ENCODE data around the gene ARID5B.
A peak's percentile ranks its signal among the peaks of the same experiment; 100 is the strongest.
"Not testable (repeated sequence)": the region's sequence is repeated elsewhere in the genome, so short reads cannot be mapped to it uniquely, and the experiment has no call there.

ARID5B gene, protein sequence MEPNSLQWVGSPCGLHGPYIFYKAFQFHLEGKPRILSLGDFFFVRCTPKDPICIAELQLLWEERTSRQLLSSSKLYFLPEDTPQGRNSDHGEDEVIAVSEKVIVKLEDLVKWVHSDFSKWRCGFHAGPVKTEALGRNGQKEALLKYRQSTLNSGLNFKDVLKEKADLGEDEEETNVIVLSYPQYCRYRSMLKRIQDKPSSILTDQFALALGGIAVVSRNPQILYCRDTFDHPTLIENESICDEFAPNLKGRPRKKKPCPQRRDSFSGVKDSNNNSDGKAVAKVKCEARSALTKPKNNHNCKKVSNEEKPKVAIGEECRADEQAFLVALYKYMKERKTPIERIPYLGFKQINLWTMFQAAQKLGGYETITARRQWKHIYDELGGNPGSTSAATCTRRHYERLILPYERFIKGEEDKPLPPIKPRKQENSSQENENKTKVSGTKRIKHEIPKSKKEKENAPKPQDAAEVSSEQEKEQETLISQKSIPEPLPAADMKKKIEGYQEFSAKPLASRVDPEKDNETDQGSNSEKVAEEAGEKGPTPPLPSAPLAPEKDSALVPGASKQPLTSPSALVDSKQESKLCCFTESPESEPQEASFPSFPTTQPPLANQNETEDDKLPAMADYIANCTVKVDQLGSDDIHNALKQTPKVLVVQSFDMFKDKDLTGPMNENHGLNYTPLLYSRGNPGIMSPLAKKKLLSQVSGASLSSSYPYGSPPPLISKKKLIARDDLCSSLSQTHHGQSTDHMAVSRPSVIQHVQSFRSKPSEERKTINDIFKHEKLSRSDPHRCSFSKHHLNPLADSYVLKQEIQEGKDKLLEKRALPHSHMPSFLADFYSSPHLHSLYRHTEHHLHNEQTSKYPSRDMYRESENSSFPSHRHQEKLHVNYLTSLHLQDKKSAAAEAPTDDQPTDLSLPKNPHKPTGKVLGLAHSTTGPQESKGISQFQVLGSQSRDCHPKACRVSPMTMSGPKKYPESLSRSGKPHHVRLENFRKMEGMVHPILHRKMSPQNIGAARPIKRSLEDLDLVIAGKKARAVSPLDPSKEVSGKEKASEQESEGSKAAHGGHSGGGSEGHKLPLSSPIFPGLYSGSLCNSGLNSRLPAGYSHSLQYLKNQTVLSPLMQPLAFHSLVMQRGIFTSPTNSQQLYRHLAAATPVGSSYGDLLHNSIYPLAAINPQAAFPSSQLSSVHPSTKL

DNA sequence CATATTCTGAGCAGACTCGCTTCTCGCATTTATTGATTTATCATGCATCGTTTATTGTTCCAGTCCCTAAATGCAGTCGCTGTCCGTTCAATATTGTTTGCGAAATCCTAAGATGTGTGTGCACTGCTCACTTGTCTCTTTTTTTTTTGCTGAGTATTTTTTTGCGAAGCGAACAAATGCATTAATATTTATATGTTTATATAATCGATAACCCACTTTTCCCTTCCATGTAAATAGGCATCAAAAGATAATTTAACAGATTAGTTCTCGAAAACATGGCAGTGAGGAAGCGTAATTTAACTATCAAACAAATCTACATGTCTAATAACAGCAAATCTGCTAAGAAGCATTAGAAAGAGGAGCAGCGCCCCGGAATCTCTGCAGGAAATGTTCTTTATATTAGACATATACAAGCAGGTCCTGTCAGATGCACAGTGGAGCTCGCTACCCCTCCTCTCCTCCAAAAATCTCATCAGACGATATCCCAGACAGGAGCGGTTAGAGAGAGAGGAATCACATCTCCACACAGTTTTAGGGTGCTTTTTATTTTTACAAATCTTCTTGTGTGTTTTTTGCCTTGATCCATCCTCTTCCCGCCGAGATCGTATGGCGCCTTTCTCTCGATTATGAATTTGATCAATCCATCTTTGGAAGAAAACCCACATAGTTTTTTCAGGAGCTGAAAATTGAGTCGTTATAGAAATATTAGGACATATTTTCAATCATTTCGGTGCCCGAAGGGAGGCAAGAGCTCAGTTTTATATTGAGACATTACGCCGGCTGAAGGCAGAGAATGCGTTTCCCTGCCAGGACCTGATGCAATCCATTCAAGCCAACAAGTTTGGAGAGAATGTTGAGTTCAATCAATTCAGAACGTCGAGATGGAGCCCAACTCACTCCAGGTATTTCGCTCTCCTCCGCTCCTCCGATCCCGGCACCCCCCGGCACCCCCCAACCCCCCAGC, at the start of gene ARID5B:
TSS of gene ARID5B (plus strand) at position 871 of the 964 bp plus-strand sequence. CDS start at position 882, 11 bp downstream.
- FAIRE-seq, result peak; percentile 81
- DNase-seq (ENCODE audit: low spot score), result peak; percentile 80

DNA sequence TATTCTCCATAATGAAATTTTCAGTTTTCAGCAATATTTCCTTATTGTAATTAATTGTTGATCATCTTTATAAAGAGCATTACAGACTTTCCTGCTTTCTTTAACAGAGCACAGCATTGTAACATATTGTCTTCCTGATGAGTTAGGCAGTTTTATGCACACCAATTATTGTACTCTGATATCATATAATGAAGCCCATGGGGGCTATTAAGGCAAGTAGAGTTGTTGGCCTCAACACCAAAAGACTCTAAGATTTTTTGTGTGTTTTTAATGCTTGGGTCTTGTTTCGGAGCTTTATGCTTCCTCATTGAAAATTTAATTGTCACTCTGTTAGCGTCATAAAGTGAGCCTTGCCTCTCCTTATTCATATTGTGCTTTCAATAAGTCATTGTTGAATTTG, 49.2 kb upstream of the ARID5B start:
- DNase-seq (ENCODE audit: low spot score) (no peak), FAIRE-seq (no peak)

DNA sequence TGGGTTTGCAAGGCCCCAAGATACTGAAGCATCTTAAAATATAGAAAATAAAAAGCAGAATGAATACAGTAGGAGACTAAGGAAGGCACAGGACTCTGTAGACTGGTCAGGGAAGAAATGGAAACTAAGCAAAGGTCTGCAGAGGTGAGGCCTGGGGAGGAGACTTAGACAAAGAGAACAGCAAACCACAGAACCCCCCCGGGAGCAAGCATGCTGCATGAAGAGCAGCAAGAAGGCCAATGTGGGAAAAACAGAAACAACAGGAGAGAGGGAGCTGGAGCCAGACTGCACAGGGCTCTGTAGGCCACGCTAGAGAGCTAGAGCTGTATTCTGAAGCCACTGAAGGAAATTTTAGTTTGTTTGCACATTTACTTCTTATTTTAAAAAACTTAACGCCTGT, 45.7 kb upstream of the ARID5B start:
- no peak for DNase-seq (ENCODE audit: low spot score)
- no peak for FAIRE-seq

DNA sequence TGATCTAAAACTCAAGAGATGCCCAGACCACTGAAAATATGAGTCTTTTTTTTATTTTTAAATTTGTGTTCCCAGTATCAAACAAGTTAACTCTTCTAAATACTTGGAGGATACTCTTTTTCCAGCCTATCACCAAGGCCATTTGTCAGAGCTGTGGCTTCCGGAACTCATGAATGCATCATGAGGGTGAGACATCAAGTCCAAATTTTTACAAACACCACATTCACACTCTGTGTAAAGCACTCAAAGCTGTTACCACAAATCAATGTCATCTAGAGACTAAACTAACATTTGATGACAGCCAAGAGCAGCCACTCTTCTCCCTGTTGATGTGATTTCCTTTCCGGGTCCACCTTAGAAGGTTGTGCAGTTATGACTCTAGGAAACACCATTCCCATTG, 43.8 kb upstream of the ARID5B start:
- no peak for FAIRE-seq

DNA sequence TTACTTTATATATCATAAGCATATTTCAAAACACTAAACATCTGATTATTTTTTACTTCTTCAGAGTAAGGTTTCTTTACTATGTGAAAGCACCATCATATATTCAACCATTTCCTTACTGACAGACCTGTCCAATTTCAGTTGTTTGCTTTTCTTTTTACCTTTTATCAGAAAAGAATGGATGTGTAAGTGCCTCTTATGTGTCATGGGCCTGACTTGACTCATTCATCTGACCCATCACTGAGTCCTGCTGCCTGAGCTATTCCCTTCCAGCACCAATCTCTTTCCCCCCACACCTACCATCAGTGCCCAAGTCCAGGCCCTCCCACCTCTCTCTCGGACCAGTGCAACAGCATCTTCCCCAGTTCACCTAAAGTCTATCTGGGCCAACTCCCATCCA, 41.7 kb upstream of the ARID5B start:
- FAIRE-seq, result no peak
- DNase-seq (ENCODE audit: low spot score), result no peak

More for the DNA sequence above, 43.8 kb upstream of the ARID5B start:
- no peak for DNase-seq (ENCODE audit: low spot score)

DNA sequence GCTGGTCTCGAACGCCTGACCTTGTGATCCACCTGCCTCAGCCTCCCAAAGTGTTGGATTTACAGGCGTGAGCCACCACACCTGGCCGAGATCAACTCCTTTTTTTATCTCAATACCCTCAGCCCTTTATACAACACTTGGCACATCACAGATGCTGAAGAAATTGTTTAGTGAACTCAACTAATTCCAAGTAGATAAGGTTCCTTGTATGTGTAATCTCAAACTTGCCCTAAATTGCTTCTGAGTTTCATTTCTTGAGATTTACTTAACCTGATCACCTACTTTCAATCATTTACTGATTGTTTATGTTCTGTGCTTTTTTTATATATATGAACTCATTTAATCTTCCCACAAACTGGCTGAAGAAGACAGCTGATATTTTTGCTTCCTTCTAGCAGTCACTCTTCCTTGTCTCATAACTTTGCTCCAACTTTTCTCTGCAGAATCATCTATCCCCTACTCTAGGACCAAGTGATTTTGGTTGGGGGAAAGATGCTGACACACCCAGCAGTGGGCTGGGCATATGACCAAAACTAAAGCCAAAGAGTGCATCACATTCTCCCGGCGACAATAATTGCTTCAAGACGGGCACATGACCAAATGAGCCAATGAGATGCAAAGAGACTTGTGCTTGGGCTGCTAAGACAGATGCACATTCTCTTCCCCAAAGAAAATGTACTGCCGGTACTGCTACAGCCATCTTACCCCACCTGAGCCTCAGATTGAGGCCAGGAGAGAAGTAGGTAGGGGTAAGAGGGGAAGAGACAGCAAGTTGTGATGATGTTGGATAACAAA, 40.3 kb upstream of the ARID5B start:
- FAIRE-seq, result no peak
- DNase-seq (ENCODE audit: low spot score), result no peak

DNA sequence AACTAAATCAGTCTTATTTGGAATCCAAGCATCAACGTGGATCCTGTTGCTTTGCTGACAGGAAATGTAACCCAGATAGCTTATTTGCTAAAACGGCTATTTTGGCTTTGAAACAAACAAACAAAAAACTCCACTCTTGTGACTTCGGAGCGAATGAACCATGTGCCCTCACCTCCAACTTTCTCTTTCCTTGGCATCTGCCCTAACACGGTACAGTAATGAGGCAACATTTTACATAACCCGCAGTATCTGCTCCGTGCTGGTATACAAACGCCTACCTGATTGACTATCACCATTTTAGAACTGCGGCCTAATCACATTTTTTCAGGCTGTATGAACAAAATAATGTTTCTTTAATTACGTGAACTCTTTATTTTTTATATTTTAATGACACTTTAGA, 37.5 kb upstream of the ARID5B start:
- no peak for DNase-seq (ENCODE audit: low spot score)
- FAIRE-seq, result no peak

DNA sequence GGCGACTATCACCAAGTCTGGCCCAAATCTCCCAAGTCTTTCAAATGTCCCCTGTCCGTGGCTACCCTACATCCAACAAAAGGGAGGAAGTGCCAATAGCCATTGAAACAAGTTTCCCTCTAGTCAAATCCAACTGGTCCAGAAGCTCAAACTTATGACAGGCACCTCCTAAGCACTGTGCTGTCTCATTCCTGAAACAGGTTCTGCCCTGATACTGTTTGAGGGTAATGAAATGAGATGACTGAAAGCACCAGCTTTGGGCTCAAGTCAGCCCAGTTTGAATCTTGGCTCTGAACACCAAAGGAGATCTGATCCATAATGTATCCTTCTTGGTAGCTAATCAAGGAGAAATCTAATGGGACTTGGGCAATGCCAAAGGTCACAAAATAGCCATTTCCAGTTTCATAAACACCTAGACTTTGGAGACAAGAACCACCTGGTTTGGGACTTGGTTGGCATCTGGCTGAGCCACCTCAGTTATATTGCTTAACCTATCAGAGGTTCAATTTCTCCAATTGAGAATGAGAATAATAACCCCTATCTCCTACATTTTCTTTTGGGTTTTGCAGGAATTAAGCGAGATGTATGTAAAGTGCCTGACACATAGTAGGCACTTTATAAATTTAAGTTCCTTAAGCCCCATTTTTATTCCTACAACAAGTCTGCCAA, 34.7 kb upstream of the ARID5B start:
- DNase-seq (ENCODE audit: low spot score), result no peak
- no peak for FAIRE-seq

DNA sequence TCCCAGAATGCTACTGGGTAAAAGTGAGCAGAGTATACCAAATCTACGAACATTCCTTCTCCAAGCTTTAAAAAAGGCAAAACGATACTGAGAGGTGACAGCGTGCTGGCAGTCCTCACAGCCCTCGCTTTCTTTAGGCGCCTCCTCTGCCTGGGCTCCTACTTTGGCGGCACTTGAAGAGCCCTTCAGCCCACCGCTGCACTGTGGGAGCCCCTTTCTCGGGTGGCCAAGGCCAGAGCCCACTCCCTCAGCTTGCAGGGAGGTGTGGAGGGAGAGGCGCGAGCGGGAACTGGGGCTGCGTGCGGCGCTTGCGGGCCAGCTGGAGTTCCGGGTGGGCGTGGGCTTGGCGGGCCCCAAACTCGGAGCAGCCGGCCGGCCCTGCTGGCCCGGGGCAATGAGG, 34.1 kb upstream of the ARID5B start:
- FAIRE-seq; DNase-seq (ENCODE audit: low spot score): not testable (repeated sequence)

DNA sequence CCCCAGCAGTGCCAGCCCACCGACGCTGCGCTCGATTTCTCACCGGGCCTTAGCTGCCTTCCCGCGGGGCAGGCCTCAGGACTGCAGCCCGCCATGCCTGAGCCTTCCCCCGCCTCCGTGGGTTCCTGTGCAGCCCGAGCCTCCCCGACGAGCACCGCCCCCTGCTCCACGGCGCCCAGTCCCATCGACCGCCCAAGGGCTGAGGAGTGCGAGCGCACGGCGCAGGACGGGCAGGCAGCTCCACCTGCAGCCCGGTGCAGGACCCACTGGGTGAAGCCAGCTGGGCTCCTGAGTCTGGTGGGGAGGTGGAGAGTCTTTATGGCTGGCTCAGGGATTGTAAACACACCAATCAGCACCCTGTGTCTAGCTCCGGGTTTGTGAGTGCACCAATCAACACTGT, 33.7 kb upstream of the ARID5B start:
- FAIRE-seq; DNase-seq (ENCODE audit: low spot score): not testable (repeated sequence)

DNA sequence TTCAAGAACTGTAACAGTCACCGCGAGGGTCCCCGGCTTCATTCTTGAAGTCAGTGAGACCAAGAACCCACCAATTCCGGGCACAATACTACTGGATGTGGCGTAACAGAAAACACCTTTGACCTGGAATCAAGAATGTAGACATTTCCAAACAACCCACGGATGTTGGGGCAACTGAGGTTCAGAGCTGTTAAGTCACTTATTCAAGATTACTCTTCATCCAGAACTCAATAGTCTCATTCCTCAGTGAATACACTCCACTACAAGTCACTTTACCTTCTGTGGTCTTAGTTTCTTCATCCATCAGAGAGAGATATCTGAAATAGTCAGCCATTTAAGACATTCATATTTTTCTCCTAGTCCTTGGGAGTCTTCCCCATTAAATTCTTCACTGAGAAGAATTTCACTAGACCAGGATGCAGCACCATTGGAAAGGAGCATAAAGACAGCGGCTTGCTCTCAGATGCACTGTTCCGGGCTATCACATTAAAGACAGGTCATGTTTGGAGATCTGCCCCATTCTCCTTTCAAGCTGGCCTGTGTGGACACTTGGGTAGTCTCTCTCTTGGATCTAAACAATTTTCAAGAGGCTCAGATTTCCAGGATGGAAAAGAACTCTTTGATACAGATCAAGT, 32.3 kb upstream of the ARID5B start:
- FAIRE-seq (no peak), DNase-seq (ENCODE audit: low spot score) (no peak)

DNA sequence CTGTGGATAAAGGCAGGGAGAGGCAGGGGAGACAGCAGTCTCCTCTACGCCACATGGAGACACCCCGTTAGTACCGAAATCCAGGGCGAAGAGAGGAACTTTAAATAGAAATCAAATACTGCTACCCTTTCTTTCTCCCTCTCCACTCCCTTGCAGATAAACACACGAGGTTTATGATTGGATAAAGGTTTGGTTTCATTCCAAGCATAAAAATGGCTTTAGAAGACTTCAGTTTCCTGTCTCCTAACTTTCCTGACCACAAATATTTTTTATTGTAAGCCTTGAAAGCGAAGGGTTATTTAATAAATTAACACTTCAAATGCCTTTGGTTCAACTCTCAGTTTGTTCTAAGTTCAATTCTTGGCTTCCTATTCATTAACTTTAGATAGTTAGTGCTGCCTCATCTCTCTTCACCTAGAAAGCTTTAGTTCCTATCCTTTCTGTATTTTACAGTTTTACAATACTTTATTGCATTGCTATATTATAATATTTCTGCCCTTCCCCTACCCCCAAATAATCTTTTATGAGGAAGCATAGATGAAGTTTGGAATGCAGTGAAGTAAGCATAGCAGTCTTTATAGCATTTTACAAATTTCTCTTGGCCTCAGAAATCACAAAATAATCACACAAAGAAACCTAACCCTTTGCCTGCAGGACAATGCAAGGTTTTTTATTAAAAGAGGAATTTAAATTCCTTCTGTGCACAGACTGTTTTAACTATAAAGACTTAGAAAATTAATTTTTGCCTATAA, 31.5 kb upstream of the ARID5B start:
- FAIRE-seq (no peak), DNase-seq (ENCODE audit: low spot score) (peak; percentile 40)

DNA sequence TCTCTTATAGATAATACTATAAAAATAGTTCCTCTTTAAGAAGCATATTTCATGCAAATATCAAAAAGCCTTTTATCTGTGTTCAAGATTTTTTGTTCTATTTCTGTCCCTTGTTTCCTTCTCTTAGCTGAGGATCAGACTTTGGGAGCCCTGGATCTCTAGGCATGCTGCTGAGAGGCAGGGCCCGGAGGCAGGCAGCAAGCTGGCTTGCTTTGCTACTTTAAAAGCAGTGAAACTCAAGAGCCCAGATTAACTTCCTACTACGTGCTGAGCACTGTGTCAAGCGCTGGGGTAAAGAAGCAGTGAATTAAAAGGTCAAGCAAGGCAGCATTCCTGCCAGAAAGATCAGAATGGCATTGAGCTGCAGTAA, 31.0 kb upstream of the ARID5B start:
- FAIRE-seq (no peak), DNase-seq (ENCODE audit: low spot score) (no peak)

DNA sequence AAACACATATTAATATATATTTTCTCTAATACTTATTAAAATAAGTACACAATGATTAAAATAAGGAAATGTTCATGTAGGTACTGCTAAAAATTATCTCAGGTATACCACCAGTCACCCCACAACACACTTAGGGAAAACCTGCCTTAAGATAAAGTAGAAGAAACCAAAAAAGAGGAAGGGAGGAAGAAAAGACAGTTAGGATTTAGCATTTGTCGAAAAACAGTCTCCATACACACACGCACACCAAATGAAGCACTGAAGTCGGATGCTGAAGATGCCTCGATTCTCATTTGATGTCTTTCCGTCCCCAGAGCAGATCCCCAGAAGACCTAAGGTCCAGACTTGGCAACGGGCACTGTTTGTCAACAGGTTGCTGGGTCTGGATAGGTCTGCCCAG, 30.0 kb upstream of the ARID5B start:
- FAIRE-seq (no peak), DNase-seq (ENCODE audit: low spot score) (no peak)

DNA sequence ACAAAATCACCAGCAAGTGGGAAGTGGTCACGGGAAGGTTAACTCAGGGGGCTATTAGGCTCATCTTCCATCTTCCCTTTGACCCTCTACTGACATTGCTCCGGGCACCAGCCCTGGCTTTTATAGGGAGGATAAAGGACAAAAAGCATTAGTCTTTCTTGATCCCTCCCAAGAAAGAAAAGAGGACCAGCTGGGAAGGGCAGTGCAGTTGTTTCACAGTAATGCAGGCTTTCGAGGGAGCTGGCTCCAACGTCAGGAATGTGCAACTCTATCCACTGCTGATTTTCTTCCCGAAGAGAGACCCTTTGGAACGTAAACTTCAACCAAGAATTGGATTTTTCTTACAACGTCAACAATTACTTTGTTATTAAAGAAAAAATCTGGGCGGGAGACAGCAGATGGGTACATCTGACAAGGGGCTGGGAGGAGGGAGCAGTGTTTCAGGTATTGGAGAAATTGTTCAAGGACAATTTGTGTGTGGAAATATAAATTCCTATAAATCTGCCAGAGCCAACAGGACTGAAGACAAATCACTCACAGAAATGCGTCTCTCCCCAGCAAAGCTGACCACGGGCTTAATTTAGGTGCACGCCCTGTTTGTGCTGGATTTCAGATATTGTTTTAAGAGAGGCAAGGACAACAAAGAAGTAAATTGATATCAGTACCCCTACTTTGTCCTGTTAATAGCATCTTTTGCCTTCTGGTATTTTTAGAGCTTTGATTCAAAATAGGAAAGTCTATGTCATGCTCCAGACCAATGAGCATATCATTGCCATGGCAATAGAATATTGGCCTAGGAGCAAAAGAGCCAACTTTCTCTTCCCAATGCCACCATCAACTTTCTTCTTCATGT, 23.4 kb upstream of the ARID5B start:
- FAIRE-seq, result no peak
- no peak for DNase-seq (ENCODE audit: low spot score)

DNA sequence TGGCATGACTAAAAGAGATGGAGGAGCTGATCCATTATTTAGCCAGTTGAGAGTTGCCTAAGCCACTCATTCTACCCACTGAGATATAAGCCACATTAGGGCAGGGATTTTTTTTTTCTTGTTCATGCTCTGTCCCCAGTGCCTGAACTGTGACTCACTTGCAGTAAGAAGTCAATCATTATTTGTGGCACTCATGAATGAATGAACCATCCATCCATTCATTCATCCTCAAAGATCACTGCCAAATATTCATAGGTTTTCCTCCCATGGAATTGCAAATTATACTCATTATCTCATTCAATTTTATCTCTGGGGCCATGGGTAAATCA, 22.8 kb upstream of the ARID5B start:
- FAIRE-seq, result no peak
- DNase-seq (ENCODE audit: low spot score), result no peak

DNA sequence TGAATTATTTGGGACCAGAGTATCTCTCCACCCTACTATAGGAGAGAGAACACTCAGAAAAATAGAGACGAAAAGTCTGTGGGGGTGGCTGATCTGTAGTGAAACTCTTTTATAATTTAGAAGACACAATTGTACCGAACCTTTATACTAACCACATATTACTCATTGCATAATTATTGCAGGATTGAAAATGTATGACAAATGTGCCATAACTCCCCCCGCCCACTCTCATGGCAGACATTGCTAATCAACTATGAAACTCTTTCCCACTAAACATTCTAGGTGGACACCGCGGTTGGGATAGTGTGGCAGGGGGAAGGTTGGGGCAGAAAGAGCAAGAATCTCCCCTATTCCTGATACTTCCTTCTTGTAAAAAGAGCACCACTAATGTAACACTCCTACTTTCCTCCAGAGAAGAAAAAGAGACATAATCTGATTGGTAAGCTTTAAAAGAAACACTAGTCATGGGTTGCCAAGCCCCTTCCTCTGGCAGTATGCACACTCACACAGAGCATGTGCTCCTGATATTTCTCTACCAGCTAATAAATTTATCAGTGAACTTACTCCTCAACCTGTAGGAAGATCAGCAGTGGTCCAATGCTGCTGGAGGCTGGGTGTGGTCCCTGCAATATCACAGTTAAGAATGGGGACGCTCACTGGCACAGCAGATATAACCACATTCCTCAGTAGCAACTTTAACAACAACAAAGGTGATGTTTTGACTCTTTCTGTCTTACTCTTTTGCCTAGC, 18.7 kb upstream of the ARID5B start:
- no peak for DNase-seq (ENCODE audit: low spot score)
- FAIRE-seq, result no peak

Measured in urothelium cell line (cell line).